PC-9 (cell line): Measurements from ENCODE around the gene ELP6.
"Not testable (repeated sequence)": the region's sequence is repeated elsewhere in the genome, so short reads cannot be mapped to it uniquely, and the experiment has no call there.

Experiments
- CTCF ChIP-seq: fragments of 200-600 bp; sonication (generic); conservative IDR thresholded peaks from 2 replicates; pipeline ENCODE4 v1.6.1; 2017; ENCODE audit warnings: mixed run types, antibody characterized with exemption, mild to moderate bottlenecking, moderate library complexity
- EZH2 ChIP-seq: fragments of 200-600 bp; sonication (generic); IDR thresholded peaks from 2 replicates; pipeline ENCODE4 v1.8.0; 2017; ENCODE audit warnings: antibody characterized with exemption, low read depth

GRCh38 chr3:47505267-47505666, 8.2 kb downstream of the ELP6 start:
- not testable (repeated sequence) for TF ChIP-seq CTCF, EZH2
